ENCODE results near the gene CDYL2.

Gene CDYL2

DNA sequence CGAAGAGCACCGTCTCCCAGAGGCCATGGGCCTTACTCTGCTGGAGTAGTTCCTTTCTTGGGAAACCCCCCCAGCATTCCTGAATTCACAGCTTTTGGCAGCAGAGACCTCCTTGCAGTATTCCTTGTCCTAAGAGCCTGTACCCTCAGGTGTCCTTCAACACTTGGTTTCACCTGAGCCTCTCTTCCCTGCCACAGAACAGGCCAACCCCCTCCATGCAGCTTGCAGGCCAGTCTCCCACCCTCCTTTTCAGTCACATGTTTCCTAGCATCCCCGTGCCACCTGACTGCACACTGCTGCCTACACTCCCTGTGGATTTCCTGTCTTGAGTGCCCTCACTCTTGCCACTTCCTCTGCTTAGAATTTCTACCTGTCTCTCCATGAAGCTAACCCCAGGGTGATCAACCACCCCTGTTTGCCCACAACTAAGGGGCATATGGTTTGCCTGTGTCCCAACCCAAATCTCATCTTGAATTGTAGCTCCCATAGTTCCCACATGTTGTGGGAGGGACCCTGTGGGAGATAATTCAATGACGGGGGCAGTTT is 198.1 kb downstream of the CDYL2 start:
- Histone ChIP-seq H3K36me3 (ENCODE audit: control insufficient read depth in 1 of 2, insufficient read depth in 2 of 2, low read length in 2 of 2) (peaks cover 0 to 12% of the 10 kb centered on the region in 2 donors), H3K4me1 (ENCODE audit: control insufficient read depth in 1 of 2, insufficient read depth in 2 of 2, low read length in 2 of 2) (no peaks in the 10 kb centered on the region), H3K4me3 (ENCODE audit: low read depth in 1 of 2, low read length in 2 of 2) (no peak overlapping the region), H3K27me3 (ENCODE audit: low read depth, low read length) (no peaks in the 10 kb centered on the region), H3K27ac (ENCODE audit: low read length) (no peak overlapping the region), H3K9me3 (ENCODE audit: control insufficient read depth in 1 of 2, low read length in 2 of 2) (no peaks in the 10 kb centered on the region)

DNA sequence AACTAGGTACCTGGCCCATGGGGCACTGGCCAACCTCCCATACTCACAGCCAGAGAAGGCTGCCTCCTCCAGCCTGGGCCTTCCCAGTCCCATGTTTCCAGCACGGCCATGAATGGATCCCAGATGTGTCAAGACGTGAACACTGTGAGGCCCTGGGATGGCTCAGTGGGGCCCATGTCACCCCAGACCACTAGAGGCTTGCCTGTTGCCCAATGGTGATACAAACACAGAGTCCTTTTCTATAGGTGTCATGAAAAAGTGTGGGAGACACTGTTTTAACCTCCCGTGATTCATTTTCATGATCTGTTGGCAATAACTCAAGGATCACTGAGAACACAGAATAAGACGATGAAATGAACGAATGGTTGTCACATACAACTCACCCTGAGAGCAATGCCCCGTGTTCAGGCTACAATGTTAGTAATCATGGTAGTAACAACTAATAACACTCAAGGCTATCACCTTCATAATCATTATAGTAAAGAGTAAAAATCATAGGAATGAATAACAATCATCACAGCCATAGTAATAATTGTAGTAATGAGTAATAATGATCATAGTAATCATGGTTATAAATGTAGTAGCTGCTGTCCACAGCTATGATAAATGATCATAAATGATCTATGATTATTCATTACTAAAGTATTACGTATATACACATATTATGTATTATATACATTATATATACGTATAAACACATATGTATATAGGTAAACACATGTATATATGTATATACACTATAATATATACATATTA is 199.6 kb downstream of the CDYL2 start:
- no peak overlapping the region for H3K4me3 ChIP-seq (ENCODE audit: low read depth in 1 of 2, low read length in 2 of 2)
- no peaks in the 10 kb centered on the region for H3K4me1 ChIP-seq (ENCODE audit: control insufficient read depth in 1 of 2, insufficient read depth in 2 of 2, low read length in 2 of 2)
- H3K27ac ChIP-seq (ENCODE audit: low read length), result no peak overlapping the region
- H3K36me3 ChIP-seq (ENCODE audit: control insufficient read depth in 1 of 2, insufficient read depth in 2 of 2, low read length in 2 of 2), result peaks cover 0 to 12% of the 10 kb centered on the region in 2 donors
- H3K9me3 ChIP-seq (ENCODE audit: control insufficient read depth in 1 of 2, low read length in 2 of 2), result no peaks in the 10 kb centered on the region
- no peaks in the 10 kb centered on the region for H3K27me3 ChIP-seq (ENCODE audit: low read depth, low read length)

DNA sequence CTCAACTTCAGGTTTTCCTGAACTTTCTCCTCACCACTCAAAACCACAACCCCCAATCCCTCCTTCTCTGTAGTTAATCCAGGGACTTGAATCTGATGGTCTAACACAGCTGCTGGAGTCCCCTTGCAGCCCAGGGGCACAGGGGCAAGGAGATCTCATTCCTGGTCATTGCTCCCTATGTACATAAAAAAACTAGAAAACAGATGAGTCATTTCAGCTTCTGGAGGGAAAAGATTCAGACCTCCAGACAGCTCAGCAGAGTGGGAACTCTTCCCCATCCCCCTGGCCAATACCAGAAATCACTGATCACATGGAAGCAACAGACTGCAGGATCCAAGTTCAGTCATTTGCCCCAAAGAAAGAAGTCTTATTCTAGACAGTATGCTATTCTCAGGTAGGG is 201.5 kb downstream of the CDYL2 start:
- Histone ChIP-seq H3K27me3 (ENCODE audit: low read depth, low read length) (no peaks in the 10 kb centered on the region), H3K36me3 (ENCODE audit: control insufficient read depth in 1 of 2, insufficient read depth in 2 of 2, low read length in 2 of 2) (peaks cover 0 to 8% of the 10 kb centered on the region in 2 donors), H3K4me1 (ENCODE audit: control insufficient read depth in 1 of 2, insufficient read depth in 2 of 2, low read length in 2 of 2) (no peaks in the 10 kb centered on the region), H3K4me3 (ENCODE audit: low read depth in 1 of 2, low read length in 2 of 2) (no peak overlapping the region), H3K9me3 (ENCODE audit: control insufficient read depth in 1 of 2, low read length in 2 of 2) (no peaks in the 10 kb centered on the region), H3K27ac (ENCODE audit: low read length) (no peak overlapping the region)

DNA sequence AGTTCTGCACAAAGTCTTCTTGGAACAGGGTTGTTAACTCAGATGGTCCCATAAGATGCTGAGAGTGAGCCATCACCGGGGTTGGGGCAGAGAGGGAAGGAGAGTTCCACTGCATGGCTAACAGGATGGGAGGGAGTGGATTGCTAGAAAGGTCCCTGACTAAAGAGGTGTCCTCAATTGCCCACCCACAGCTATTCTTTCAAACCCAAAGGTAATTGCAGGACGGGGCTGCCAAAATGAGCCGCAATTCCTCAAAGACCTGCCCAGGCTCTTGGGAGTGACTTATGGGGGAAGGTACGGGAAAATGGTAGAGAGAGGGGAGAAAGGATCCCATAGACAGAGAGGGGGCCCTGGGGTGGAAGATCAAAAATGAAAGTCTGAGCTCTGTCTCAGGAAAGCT is 203.2 kb downstream of the CDYL2 start:
- no peak overlapping the region for H3K4me3 ChIP-seq (ENCODE audit: low read depth in 1 of 2, low read length in 2 of 2)
- H3K4me1 ChIP-seq (ENCODE audit: control insufficient read depth in 1 of 2, insufficient read depth in 2 of 2, low read length in 2 of 2), result no peaks in the 10 kb centered on the region
- no peak overlapping the region for H3K27ac ChIP-seq (ENCODE audit: low read length)
- peaks cover 0 to 8% of the 10 kb centered on the region in 2 donors for H3K36me3 ChIP-seq (ENCODE audit: control insufficient read depth in 1 of 2, insufficient read depth in 2 of 2, low read length in 2 of 2)
- no peaks in the 10 kb centered on the region for H3K9me3 ChIP-seq (ENCODE audit: control insufficient read depth in 1 of 2, low read length in 2 of 2)
- H3K27me3 ChIP-seq (ENCODE audit: low read depth, low read length), result no peaks in the 10 kb centered on the region

DNA sequence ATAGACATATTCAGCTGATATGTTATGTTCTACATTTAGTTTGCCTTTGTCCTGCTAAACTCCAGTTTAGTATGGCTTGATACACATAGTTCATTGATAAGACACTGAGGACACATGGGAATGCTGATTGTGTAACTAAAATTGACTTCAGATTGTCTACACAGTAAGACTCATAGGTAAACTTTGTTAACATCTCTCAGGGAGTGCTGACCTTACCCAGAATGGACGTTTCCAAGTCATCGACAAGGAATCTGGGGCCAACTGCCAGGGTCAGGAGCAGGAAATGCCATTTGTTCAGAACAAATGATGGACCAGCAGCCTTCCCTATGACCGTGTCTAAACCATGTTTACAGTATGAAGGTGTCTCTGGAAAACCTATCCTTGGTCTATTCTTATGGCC is 204.9 kb downstream of the CDYL2 start:
- Histone ChIP-seq H3K27ac (ENCODE audit: low read length) (no peak overlapping the region), H3K9me3 (ENCODE audit: control insufficient read depth in 1 of 2, low read length in 2 of 2) (no peaks in the 10 kb centered on the region), H3K4me3 (ENCODE audit: low read depth in 1 of 2, low read length in 2 of 2) (no peak overlapping the region), H3K27me3 (ENCODE audit: low read depth, low read length) (no peaks in the 10 kb centered on the region), H3K4me1 (ENCODE audit: control insufficient read depth in 1 of 2, insufficient read depth in 2 of 2, low read length in 2 of 2) (no peaks in the 10 kb centered on the region), H3K36me3 (ENCODE audit: control insufficient read depth in 1 of 2, insufficient read depth in 2 of 2, low read length in 2 of 2) (peaks cover 0 to 8% of the 10 kb centered on the region in 2 donors)

DNA sequence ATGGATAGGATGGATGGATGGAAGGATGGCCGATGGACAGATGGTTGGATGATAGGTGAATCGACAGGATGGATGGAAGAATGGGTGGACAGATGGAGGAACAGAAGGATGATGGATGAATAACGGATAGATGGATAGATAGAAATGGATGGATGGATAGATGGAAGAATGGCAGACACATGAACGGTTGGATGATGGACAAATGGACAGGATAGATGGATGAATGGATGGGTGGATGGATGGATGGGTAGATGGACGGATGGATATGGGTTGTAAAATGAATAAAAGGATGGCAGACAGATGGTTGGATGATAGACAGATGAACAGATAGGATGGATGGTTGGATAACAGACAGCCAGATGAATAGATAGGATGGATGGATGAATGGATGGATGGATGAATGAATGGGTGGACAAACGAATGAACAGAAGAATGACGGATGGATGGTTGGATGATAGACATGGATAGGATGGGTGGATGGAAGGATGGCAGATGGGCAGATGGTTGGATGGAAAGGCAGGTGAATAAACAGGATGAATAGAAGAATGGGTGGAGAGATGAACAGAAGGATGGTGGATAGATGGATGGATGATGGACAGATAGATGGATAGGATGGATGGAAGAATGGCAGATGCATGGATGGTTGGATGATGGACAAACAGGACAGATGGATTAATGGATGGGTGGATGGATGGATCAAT is 207.7 kb downstream of the CDYL2 start:
- Histone ChIP-seq H3K36me3 (ENCODE audit: control insufficient read depth in 1 of 2, insufficient read depth in 2 of 2, low read length in 2 of 2) (no peaks in the 10 kb centered on the region), H3K9me3 (ENCODE audit: control insufficient read depth in 1 of 2, low read length in 2 of 2) (no peaks in the 10 kb centered on the region), H3K27ac (ENCODE audit: low read length) (no peak overlapping the region), H3K4me3 (ENCODE audit: low read depth in 1 of 2, low read length in 2 of 2) (no peak overlapping the region), H3K27me3 (ENCODE audit: low read depth, low read length) (no peaks in the 10 kb centered on the region), H3K4me1 (ENCODE audit: control insufficient read depth in 1 of 2, insufficient read depth in 2 of 2, low read length in 2 of 2) (no peaks in the 10 kb centered on the region)

DNA sequence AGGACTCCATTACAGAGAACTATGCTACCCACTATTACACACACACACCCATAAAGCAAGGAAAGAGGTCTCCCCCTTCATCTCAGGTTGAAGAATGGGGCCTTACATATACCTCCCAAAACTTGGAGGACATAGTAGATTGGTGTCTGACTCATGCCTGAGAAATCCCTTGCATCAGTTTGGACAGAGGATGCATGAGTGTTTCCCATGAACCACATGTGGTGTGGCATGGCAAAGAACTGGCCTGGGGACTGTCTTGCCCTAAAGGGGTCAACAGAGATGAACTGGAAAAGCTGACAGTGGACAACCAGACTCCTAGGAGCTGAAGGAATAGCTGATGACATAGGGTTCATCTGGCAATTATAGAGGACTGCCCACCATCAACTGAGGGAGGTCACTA is 209.6 kb downstream of the CDYL2 start:
- Histone ChIP-seq H3K4me1 (ENCODE audit: control insufficient read depth in 1 of 2, insufficient read depth in 2 of 2, low read length in 2 of 2) (no peaks in the 10 kb centered on the region), H3K27ac (ENCODE audit: low read length) (no peak overlapping the region), H3K4me3 (ENCODE audit: low read depth in 1 of 2, low read length in 2 of 2) (no peak overlapping the region), H3K27me3 (ENCODE audit: low read depth, low read length) (no peaks in the 10 kb centered on the region), H3K9me3 (ENCODE audit: control insufficient read depth in 1 of 2, low read length in 2 of 2) (no peaks in the 10 kb centered on the region), H3K36me3 (ENCODE audit: control insufficient read depth in 1 of 2, insufficient read depth in 2 of 2, low read length in 2 of 2) (no peaks in the 10 kb centered on the region)

DNA sequence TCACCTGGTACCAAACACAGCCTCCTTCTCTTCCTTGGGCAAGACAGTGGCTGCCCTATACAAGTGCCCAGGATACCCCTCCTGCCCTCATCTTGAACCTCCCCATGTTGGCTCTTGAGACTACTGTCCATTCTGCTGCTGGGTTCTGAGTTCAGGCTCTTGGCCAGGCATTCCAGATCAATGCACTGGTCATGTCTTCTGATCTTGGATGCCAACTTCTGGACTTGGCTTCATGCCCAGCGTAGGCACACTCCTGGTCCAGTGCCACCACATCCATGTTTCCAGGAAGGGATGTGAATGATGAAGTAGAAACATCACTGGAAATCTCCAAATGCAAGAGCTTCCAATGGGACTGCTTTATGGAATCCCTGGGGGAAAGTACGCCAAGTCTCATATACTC is 212.1 kb downstream of the CDYL2 start:
- Histone ChIP-seq H3K27ac (ENCODE audit: low read length) (no peak overlapping the region), H3K9me3 (ENCODE audit: control insufficient read depth in 1 of 2, low read length in 2 of 2) (no peaks in the 10 kb centered on the region), H3K4me3 (ENCODE audit: low read depth in 1 of 2, low read length in 2 of 2) (no peak overlapping the region), H3K27me3 (ENCODE audit: low read depth, low read length) (no peaks in the 10 kb centered on the region), H3K36me3 (ENCODE audit: control insufficient read depth in 1 of 2, insufficient read depth in 2 of 2, low read length in 2 of 2) (no peaks in the 10 kb centered on the region), H3K4me1 (ENCODE audit: control insufficient read depth in 1 of 2, insufficient read depth in 2 of 2, low read length in 2 of 2) (no peaks in the 10 kb centered on the region)

DNA sequence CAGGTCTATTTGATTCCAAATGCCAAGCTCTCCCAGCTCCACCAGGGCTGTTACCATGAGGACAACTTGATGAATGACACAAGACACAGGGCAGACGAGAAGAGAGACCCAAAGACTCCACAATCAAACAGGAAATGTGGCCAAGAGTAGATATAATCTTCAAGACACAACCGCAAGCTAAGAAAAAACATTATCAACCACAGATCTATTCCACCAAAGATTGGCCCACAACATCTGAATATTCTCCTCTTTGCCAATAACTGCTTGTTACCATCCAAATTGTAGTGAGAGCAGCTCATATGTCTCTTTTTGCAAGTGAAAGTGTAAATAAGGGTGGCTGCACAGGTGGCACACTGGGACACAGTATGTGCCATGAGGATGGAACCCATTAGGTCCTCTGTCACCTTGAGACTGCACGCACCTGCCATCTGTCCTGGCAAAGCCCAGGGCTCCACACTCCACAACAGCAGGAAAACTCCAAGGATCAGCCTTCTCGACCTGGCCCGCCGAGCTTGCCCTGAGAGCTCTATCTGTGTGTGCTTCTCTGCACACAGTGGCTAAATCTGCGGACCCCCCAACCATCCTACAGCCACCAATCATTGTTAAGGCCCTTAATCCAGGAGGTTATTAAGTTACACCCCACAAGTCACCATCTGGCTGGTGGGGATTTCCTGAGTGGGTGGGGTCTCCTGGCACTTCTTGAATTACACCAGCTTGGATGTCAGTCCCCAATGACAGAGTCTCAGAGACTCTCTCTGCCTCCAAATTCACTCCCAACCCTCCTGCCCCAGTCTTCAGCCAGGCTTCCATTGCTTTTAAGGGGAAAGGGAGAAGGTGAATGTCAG is 213.1 kb downstream of the CDYL2 start:
- no peak overlapping the region for H3K4me3 ChIP-seq (ENCODE audit: low read depth in 1 of 2, low read length in 2 of 2)
- no peaks in the 10 kb centered on the region for H3K9me3 ChIP-seq (ENCODE audit: control insufficient read depth in 1 of 2, low read length in 2 of 2)
- no peak overlapping the region for H3K27ac ChIP-seq (ENCODE audit: low read length)
- no peaks in the 10 kb centered on the region for H3K4me1 ChIP-seq (ENCODE audit: control insufficient read depth in 1 of 2, insufficient read depth in 2 of 2, low read length in 2 of 2)
- H3K27me3 ChIP-seq (ENCODE audit: low read depth, low read length), result no peaks in the 10 kb centered on the region
- H3K36me3 ChIP-seq (ENCODE audit: control insufficient read depth in 1 of 2, insufficient read depth in 2 of 2, low read length in 2 of 2), result no peaks in the 10 kb centered on the region

DNA sequence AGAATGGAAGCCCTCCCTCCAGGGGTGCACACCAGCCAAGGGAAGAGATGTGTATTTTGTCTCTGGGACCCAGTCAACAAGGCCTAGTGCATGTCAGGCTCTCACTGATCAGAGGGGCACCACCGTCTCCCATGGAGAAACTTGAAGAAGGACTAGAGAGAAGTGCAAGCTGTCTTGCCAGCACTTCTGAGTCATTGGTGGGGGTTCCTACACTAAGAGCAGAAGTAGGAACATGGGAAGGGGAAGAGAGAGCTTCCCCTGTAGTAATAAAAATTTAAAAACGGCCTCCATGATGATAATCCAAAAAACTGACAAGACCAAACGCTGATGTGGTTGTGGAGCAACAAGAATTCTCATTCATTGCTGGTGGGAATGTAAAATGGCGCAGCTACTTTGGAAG is 217.3 kb downstream of the CDYL2 start:
- H3K4me1 ChIP-seq (ENCODE audit: control insufficient read depth in 1 of 2, insufficient read depth in 2 of 2, low read length in 2 of 2), result no peaks in the 10 kb centered on the region
- H3K4me3 ChIP-seq (ENCODE audit: low read depth in 1 of 2, low read length in 2 of 2), result no peak overlapping the region
- no peaks in the 10 kb centered on the region for H3K36me3 ChIP-seq (ENCODE audit: control insufficient read depth in 1 of 2, insufficient read depth in 2 of 2, low read length in 2 of 2)
- no peak overlapping the region for H3K27ac ChIP-seq (ENCODE audit: low read length)
- H3K27me3 ChIP-seq (ENCODE audit: low read depth, low read length), result no peaks in the 10 kb centered on the region
- H3K9me3 ChIP-seq (ENCODE audit: control insufficient read depth in 1 of 2, low read length in 2 of 2), result no peaks in the 10 kb centered on the region

DNA sequence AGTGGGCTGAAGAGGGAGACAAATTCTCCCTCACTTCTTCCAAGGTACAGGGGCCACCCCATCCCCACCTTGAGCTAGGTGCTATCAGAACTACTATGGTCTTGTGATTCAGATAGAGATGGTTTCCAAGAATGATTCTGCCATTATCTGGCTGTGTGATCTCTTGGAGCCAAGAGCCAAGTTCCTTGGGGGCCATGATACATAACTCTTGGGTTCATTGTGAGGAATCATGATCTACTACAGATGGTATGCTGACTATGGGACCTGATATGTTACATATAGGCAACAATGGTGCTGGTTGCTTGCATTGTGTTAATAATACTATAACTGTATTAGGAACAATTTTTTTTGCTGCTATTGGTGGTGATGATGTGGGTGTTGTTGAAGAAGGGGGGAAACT is 217.9 kb downstream of the CDYL2 start:
- no peak overlapping the region for H3K27ac ChIP-seq (ENCODE audit: low read length)
- no peaks in the 10 kb centered on the region for H3K27me3 ChIP-seq (ENCODE audit: low read depth, low read length)
- H3K4me1 ChIP-seq (ENCODE audit: control insufficient read depth in 1 of 2, insufficient read depth in 2 of 2, low read length in 2 of 2), result no peaks in the 10 kb centered on the region
- no peaks in the 10 kb centered on the region for H3K9me3 ChIP-seq (ENCODE audit: control insufficient read depth in 1 of 2, low read length in 2 of 2)
- H3K4me3 ChIP-seq (ENCODE audit: low read depth in 1 of 2, low read length in 2 of 2), result no peak overlapping the region
- no peaks in the 10 kb centered on the region for H3K36me3 ChIP-seq (ENCODE audit: control insufficient read depth in 1 of 2, insufficient read depth in 2 of 2, low read length in 2 of 2)
